MM.1S (cell line): ENCODE measurements around the gene ADISSP.

ENCODE experiments used
- EZH2 ChIP-seq: fragments of 300-600 bp; sonication (generic); optimal IDR thresholded peaks from 2 replicates; pipeline ENCODE3; 2017; ENCODE audit warnings: low read depth, mild to moderate bottlenecking, antibody characterized with exemption, low read length, mixed read lengths
- TF ChIP-seq, protein P1 (sequence below): fragments of 300-600 bp; sonication (generic); IDR thresholded peaks from 2 replicates; pipeline ENCODE4 v1.5.1; 2016; ENCODE audit warnings: antibody characterized with exemption, low read length, mixed read lengths

DNA sequence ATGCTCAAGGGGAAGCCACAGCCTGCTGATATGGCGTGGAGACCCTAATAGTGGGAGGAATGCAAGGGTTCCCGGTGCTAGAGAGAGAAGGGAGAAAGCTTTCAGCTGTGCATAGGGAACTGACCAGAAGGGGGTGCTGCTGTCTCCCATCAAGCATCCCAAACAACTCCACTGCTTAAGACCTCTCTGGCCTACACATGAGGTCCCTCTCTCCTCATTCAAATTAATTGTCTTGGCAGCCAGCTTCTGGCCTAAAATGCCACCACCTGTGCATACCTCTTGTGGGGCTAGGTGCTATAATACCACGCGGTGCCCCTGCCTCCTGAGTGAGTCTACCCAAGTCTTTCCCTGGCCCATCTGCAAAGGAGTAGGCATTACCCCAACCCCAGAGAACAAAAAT lies 14.5 kb downstream of the ADISSP start:
- TF ChIP-seq, protein P1, sequence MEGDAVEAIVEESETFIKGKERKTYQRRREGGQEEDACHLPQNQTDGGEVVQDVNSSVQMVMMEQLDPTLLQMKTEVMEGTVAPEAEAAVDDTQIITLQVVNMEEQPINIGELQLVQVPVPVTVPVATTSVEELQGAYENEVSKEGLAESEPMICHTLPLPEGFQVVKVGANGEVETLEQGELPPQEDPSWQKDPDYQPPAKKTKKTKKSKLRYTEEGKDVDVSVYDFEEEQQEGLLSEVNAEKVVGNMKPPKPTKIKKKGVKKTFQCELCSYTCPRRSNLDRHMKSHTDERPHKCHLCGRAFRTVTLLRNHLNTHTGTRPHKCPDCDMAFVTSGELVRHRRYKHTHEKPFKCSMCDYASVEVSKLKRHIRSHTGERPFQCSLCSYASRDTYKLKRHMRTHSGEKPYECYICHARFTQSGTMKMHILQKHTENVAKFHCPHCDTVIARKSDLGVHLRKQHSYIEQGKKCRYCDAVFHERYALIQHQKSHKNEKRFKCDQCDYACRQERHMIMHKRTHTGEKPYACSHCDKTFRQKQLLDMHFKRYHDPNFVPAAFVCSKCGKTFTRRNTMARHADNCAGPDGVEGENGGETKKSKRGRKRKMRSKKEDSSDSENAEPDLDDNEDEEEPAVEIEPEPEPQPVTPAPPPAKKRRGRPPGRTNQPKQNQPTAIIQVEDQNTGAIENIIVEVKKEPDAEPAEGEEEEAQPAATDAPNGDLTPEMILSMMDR = peak; percentile 69
- no peak for TF ChIP-seq EZH2
